Fibroblast of lung (primary cell): ENCODE measurements around the gene FLNB. TPM values are rescaled to one million over a fixed set of nuclear protein-coding genes. Genes with fewer than 3 reads are reported as not detected.

Experiments used
- DNase-seq, 2 donors: peaks; one replicate each; pipeline versions ENCODE4 v3.0.0 to v3.0.0-alpha.2; 2010; ENCODE audit warnings: low read depth in 2 of 2
- H2AFZ ChIP-seq: 2 replicates; pipeline ENCODE4 v1.5.1; 2012; ENCODE audit warnings: low read length, control low read depth, inconsistent platforms
- H3K27ac ChIP-seq: 2 replicates; pipeline ENCODE4 v1.5.1; 2011; ENCODE audit warnings: low read length, control low read depth; ENCODE audit not compliant: insufficient read depth
- H3K27me3 ChIP-seq: 2 replicates; pipeline ENCODE4 v1.5.1; 2011; ENCODE audit warnings: mild to moderate bottlenecking, low read length; ENCODE audit not compliant: control insufficient read depth, insufficient read depth
- H3K36me3 ChIP-seq: 2 replicates; pipeline ENCODE4 v1.5.1; 2011; ENCODE audit warnings: low read length; ENCODE audit not compliant: control insufficient read depth, insufficient read depth
- H3K4me1 ChIP-seq: 2 replicates; pipeline ENCODE4 v1.5.1; 2011; ENCODE audit warnings: low read length; ENCODE audit not compliant: control insufficient read depth, insufficient read depth; ENCODE audit errors: extremely low read depth
- H3K4me2 ChIP-seq: 2 replicates; pipeline ENCODE4 v1.5.1; 2011; ENCODE audit warnings: low read length, control low read depth; ENCODE audit not compliant: insufficient read depth; ENCODE audit errors: extremely low read depth
- H3K4me3 ChIP-seq, 4 experiments: fragments of 200-600 bp in 1 of 4; sonication (generic) in 1 of 4; replicated peaks in 1 of 4; 2 replicates each; pipeline ENCODE4 v1.5.1; 2011 to 2016; ENCODE audit warnings: low read length in 4 of 4, low read depth in 3 of 4, mild to moderate bottlenecking in 3 of 4, control low read depth in 2 of 4, inconsistent platforms in 1 of 4, mixed read lengths in 1 of 4; ENCODE audit not compliant: insufficient read depth in 1 of 4; ENCODE audit errors: control extremely low read depth in 1 of 4
- H3K79me2 ChIP-seq: 2 replicates; pipeline ENCODE4 v1.5.1; 2012; ENCODE audit warnings: mild to moderate bottlenecking, low read length, inconsistent platforms; ENCODE audit not compliant: control insufficient read depth, insufficient read depth
- H3K9ac ChIP-seq: 2 replicates; pipeline ENCODE4 v1.5.1; 2011; ENCODE audit warnings: mild to moderate bottlenecking, low read length, control low read depth; ENCODE audit not compliant: insufficient read depth
- H3K9me3 ChIP-seq: 2 replicates; pipeline ENCODE4 v1.5.1; 2012; ENCODE audit warnings: low read depth, low read length; ENCODE audit not compliant: control insufficient read depth, insufficient read depth
- H4K20me1 ChIP-seq: 2 replicates; pipeline ENCODE4 v1.5.1; 2011; ENCODE audit warnings: low read length; ENCODE audit not compliant: control insufficient read depth, insufficient read depth; ENCODE audit errors: extremely low read depth
- EZH2 ChIP-seq: IDR thresholded peaks from 2 replicates; pipeline ENCODE4 v1.5.1; 2012; ENCODE audit warnings: low read length, control low read depth, mild to moderate bottlenecking; ENCODE audit errors: missing control alignments
- polyA plus RNA-seq, 2 donors: library from polyadenylated mRNA; depleted of rRNA in 1 of 2; stranded (reverse) in 1 of 2; unstranded in 1 of 2; fragments of >200 nt; gene quantifications; 2 replicates each; pipeline ENCODE4 v1.2.1, GENCODE V29; 2011 to 2012; ENCODE audit warnings: missing spikeins in 1 of 2
- total RNA-seq: library from RNA; depleted of rRNA; stranded (reverse); fragments of >200 nt; gene quantifications from 2 replicates; pipeline ENCODE4 v1.2.1, GENCODE V29; 2014
- TF ChIP-seq, protein P1 (sequence below), 2 donors: IDR thresholded peaks in 1 of 2; conservative IDR thresholded peaks in 1 of 2; 1 replicate in 1 of 2; 2 replicates in 1 of 2; pipeline ENCODE4 v1.5.1; 2011 to 2012; ENCODE audit warnings: low read length in 2 of 2, control low read depth in 1 of 2, inconsistent platforms in 1 of 2, low read depth in 1 of 2, mild to moderate bottlenecking in 1 of 2

Gene FLNB
- total and polyA plus RNA-seq, 2 donors (not counting 1 experiment from before 2014, with no cell fraction given), result 81.7 to 105 TPM

DNA sequence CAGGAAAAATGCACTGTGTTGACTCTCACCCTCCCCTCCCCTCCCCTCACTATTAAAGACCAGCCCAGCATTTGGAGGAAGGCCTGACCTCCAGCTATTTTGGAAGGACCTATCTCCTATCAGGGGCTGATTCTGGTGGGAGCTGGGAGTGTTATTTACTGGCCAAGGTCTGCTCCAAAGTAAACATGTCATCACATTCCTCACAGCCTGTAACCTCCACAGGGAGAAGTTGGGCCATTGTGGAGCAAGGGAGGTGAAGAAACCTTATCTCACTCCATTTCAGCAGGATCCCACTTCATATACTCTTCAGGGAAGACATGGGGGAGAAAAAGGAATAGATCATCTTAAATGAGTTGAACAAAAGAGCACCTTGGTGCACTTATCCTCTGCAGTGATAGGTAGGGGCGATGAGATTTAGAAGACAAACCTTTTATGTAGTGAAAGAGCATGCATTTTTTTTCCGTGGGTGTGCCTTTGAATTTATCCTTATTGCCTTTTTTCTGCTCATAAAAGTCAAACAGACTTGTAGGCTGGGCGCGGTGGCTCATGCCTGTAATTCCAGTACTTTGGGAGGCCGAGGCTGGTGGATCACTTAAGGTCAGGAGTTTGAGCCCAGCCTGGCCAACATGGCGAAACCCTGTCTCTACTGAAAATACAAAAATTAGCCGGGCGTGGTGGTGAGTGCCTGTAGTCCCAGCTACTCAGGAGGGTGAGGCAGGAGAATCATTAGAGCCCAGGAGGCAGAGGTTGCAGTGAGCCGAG is 15.6 kb upstream of the FLNB start:
- Histone ChIP-seq H3K9me3 (no peaks in the 10 kb centered on the region), H3K27me3 (no peaks in the 10 kb centered on the region), H4K20me1 (no peaks in the 10 kb centered on the region), H3K36me3 (no peaks in the 10 kb centered on the region), H3K4me2 (no peak overlapping the region), H3K4me1 (no peaks in the 10 kb centered on the region), H3K9ac (no peak overlapping the region), H3K79me2 (no peaks in the 10 kb centered on the region), H3K27ac (no peak overlapping the region), H3K4me3 (no peak overlapping the region), H2AFZ (no peak overlapping the region)
- no peak for DNase-seq
- TF ChIP-seq, protein P1, sequence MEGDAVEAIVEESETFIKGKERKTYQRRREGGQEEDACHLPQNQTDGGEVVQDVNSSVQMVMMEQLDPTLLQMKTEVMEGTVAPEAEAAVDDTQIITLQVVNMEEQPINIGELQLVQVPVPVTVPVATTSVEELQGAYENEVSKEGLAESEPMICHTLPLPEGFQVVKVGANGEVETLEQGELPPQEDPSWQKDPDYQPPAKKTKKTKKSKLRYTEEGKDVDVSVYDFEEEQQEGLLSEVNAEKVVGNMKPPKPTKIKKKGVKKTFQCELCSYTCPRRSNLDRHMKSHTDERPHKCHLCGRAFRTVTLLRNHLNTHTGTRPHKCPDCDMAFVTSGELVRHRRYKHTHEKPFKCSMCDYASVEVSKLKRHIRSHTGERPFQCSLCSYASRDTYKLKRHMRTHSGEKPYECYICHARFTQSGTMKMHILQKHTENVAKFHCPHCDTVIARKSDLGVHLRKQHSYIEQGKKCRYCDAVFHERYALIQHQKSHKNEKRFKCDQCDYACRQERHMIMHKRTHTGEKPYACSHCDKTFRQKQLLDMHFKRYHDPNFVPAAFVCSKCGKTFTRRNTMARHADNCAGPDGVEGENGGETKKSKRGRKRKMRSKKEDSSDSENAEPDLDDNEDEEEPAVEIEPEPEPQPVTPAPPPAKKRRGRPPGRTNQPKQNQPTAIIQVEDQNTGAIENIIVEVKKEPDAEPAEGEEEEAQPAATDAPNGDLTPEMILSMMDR (conservative IDR thresholded peaks at IDR 0.05 in 1 of 2, IDR thresholded peaks at IDR 0.05 in 1 of 2; ENCODE audit: low read depth in 1 of 2, low read length in 2 of 2), result no peak
- no peak for TF ChIP-seq EZH2

DNA sequence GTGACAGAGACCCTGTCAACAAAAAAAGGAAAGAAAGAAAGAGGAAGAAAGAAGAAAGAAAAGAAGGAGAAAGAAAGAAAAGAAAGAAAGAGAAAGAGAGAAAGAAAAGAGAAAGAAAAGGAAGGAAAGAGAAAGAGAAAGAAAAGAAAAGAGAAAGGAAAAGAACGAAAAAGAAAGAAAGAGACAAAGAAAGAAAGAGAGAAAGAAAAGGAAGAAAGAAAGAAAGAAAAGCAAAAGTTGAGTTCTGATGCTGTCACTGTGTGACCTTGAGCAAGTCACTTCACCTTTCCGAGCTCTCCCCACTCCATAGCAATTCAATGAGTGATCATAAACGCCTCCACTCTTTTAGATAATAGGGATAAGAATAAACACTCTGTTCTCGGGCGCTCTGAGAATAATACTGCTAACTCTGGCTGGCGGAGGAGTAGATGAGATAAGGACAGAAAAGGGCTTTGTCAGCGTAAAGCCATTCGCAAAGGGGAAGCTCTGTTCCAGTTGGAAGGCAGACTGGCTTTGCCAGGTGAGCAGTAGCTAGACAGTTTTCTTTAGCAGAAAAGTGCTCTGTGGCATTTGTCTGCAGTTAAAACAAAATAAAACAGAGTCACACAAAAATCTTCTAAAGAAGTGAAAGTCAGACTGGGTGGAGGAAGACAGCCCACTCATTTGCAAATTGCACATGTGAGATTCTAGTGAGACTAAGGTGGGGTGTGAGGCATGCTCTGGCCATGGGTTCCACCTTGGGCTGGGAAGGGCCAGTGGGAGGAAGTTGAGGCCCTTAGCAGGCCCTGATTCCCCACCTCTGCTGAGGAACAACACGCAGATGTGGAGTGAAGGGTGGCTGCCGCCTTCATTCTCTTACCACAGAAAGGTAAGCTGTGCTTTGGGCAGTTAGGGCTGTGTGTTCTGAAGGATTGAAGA is 9.6 kb upstream of the FLNB start:
- Histone ChIP-seq H2AFZ (no peak overlapping the region), H3K4me2 (peak overlapping the region; percentile 37), H3K9me3 (no peaks in the 10 kb centered on the region), H3K79me2 (no peaks in the 10 kb centered on the region), H3K4me3 (no peak overlapping the region), H3K27me3 (no peaks in the 10 kb centered on the region), H3K4me1 (no peaks in the 10 kb centered on the region), H3K36me3 (no peaks in the 10 kb centered on the region), H3K9ac (no peak overlapping the region), H3K27ac (no peak overlapping the region), H4K20me1 (no peaks in the 10 kb centered on the region)
- peak in 1 of 2 donors; percentile 88 for DNase-seq
- TF ChIP-seq EZH2, result no peak
- TF ChIP-seq, protein P1 (conservative IDR thresholded peaks at IDR 0.05 in 1 of 2, IDR thresholded peaks at IDR 0.05 in 1 of 2; ENCODE audit: low read depth in 1 of 2, low read length in 2 of 2), result no peak

- H3K9ac ChIP-seq, result no peak overlapping the region
Measured at GRCh38 chr3:57999417-58000115, 8.7 kb upstream of the FLNB start.

More at GRCh38 chr3:57999417-58000115, 8.7 kb upstream of the FLNB start:
- Histone ChIP-seq H3K79me2 (no peaks in the 10 kb centered on the region), H4K20me1 (no peaks in the 10 kb centered on the region), H2AFZ (no peak overlapping the region), H3K4me3 (no peak overlapping the region), H3K27ac (no peak overlapping the region), H3K27me3 (no peaks in the 10 kb centered on the region), H3K36me3 (no peaks in the 10 kb centered on the region), H3K4me1 (no peaks in the 10 kb centered on the region), H3K9me3 (no peaks in the 10 kb centered on the region), H3K4me2 (no peak overlapping the region)
- peak in 1 of 2 donors; percentile 74 for DNase-seq
- TF ChIP-seq EZH2, result no peak
- TF ChIP-seq, protein P1 (conservative IDR thresholded peaks at IDR 0.05 in 1 of 2, IDR thresholded peaks at IDR 0.05 in 1 of 2; ENCODE audit: low read depth in 1 of 2, low read length in 2 of 2), result no peak
